Daoy (cell line): ENCODE measurements around the gene ITFG2. TPM values are rescaled to one million over a fixed set of nuclear protein-coding genes. Genes with fewer than 3 reads are reported as not detected.

Experiments used
- DNase-seq: peaks from one replicate; pipeline ENCODE4 v3.0.0-alpha.2; 2015; ENCODE audit warnings: low read depth
- total RNA-seq: library from RNA; depleted of rRNA; stranded (reverse); fragments of >200 nt; shearing (Covaris generic); gene quantifications from 2 replicates; pipeline ENCODE4 v1.2.3, GENCODE V29; 2014

The ITFG2 gene
- total RNA-seq, 1 experiment from 2014 or later: 22.2 TPM

- DNase-seq: no peak
These were observed 16.8 kb downstream of the ITFG2 start for GRCh38 chr12:2829275-2829674.

- no peak for DNase-seq
These were observed 20.2 kb downstream of the ITFG2 start for GRCh38 chr12:2832550-2833127.

DNA sequence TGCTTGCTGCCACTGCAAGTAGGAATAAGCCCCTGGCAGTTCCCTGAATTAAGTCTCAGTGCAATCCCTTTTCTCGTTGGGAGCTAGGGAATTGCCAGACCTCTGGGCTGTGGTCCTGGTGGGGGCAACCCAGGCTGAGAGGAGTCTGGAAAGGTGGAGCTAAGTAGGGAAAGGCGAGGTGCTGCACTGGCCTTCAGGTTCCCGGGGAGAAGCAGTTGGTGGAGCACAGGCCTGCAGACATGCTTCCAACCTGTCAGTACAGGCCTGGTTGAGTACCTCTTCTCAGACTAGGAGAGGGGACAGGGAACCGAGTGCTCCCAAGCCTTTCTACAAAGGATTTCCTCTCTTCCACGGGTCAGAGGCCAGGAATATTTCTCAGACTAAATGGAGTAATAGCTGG is 20.9 kb downstream of the ITFG2 start:
- DNase-seq: no peak

DNA sequence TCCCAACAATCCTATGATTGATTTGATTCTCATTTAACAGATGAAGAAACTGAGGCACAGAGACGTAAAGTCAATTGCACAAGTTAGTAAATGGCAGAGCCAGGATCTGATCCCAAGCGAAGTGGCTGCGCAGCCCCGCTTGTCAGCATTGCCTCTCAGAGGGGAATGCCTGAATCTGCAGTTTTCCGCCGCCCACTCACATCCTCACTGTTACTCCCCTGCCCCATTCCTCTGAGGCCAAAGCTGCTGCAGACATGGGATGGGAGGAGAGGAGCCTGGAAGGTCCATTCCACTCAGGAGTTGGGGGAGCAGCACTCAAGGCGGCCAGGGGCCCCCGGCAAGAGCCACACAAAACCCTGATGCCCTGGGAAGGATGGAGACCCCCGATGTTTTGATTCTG is 21.3 kb downstream of the ITFG2 start:
- no peak for DNase-seq

DNA sequence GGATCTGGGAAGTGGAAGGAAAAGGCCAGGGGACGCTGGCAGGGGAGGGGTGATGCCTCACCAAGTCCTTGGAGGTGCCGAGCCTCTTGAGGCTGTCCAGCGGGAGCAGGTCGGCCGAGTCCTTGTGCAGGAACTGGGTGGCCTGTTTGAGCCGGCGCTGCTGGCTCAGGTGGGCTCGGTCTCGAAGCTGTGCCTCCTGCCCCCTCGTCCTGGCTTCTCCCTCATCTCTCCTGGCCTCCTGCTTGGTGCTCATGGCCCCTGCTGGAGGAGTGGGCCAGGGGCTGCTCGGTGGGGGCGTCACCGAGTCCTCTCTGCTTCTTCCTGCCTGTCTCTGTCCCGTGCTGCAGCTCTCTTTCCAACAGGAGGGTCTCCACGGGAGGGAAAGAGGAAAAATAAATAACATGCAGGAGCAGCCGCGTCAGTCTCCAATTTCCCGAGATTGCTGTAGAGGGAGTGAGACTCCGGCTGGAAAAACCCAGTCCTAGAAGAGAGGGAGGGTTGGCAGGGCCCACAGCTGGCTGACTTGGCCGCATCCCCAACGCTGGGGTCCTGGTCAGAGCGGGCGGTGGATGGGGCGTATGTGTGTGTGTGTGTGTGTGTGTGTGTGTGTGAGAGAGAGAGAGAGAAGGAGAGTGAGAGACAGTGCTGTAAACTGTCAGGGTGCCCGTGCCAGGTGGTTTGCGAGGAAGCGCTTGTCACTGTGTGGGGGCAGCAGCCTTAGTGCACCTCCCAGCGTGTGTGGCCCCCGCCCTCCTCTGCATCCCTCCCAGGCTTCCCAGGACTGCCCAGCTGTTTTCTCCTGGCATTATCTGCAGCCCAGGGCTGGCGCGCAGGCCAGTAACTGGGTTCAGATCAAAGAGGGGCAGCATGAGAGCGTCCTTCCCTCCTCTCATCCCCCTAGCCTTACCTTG is 22.4 kb downstream of the ITFG2 start, which contains the start of gene NRIP2:
Gene NRIP2 (minus strand): TSS at position 455 of the 911 bp plus-strand sequence. CDS start 52 bp downstream, at position 403.
- no peak for DNase-seq

DNA sequence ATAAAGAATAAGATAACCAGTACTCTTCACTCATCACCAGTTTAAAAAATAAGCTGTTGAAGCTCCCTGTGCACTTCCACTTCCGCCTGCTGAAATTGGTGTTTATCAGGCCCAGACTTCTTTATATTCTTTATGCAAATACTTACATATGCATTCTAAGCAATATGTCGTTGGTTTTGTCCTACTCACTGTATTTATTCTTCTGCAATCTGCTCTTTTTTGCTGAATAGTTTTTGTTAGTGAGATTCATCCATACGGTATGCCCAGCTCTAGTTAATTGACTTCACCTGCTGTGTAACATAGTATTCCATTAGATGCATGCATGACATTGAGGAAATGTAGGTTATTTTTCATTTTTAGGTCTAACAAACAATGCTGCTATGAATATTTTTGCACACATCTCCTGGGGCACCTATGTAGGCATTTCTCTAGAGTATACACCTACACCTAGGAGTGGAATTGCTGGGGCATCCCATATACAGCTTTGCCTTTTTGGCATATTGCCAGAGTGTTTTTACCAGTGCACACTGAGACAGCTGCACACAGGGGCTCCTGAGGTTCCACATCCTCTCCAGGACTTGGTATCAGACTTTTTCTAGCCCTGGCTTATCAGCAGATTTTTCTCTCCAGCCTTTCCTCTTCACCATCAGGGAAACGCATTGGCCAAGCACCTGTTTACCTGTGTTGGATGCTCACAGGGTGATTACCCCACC is 23.4 kb downstream of the ITFG2 start:
- no peak for DNase-seq

DNA sequence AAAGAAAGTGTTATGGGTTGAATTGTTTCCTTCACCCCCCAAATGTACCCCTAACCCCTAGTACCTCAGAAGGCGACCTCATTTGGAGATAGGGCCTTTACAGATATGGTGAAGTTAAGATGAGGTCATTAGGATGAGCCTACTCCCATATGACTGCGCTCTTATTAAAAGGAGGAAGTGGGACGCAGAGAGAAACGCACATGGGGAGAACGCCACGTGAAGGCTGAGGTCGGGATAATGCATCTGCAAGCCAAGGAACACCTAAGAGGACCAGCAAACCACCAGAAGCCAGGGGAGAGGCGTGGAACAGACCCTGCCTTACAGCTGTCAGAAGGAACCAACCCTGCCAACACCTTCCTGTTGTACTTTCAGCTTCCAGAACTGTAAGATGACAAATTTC is 24.1 kb downstream of the ITFG2 start:
- DNase-seq: no peak

DNA sequence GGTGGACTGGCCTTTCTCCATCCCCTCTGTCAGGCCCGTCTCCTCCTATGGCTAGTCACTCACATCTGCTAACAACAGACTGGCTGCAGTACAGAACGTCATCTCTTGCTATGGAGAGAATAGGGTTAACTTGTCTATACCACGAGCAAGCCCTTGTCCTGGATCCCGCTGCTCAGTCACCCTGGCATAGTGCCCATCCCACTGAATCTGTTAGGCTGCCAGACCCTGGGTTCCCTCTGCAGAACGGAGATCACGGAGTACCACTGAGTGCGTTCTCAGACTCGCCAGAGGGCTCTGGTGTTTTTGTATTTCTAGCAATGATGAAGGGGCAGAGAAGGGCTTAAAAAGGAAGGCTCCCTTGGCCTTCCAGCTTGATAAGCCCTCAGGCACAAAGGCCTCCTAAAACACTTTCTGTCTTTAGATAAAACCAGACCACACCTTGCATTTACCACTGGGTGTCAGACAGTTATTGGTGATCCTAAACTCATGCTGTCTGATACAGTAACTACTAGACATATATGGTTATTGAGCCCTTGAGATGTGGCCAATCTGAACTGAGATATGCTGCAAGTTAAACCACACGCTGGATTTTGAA is 28.7 kb downstream of the ITFG2 start:
- DNase-seq: no peak

GRCh38 chr12:2842948-2843347 is 30.5 kb downstream of the ITFG2 start:
- DNase-seq: no peak

DNA sequence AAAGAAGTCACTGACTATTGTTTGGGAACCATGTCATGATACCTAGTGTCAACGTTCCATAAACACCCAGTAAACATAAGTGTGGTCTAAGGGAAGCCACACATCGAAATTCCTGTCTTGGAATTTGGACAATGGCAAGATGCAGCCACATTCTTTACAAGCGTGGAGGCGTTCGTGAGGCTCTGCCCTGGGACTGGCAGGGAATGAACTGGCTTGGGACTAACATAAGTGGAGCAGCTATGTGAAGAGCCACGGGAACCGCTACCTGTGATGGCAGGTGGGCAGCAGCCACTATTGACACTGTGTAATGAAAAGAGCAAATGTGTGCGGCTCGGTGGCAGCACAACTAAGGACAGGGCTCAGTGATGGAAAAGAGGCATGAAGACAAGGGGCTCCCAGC is 32.3 kb downstream of the ITFG2 start:
- no peak for DNase-seq

GRCh38 chr12:2845280-2845679 is 32.8 kb downstream of the ITFG2 start:
- peak; percentile 69 for DNase-seq

- DNase-seq: no peak
These were observed 39.5 kb downstream of the ITFG2 start for GRCh38 chr12:2851931-2852330.

DNA sequence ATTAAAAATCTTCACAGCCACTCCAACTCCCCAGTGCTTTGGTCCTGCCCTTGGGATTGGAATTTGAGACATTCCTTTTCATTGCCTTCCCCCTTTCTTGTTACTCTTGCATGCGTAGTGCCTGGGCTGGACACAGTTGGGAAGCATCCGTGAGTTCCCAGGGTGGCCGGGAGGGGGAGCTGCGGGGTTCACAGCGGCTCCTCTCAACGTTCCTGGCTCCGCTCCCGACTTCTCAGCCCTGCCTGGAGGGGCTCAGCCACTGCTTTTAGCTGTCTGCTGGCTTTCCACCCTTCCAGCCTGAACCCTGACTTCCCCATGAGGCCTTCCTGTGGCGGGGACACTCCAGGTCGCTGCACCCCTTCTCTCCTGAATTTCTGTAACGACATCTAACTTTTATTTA is 41.2 kb downstream of the ITFG2 start:
- peak; percentile 83 for DNase-seq

DNA sequence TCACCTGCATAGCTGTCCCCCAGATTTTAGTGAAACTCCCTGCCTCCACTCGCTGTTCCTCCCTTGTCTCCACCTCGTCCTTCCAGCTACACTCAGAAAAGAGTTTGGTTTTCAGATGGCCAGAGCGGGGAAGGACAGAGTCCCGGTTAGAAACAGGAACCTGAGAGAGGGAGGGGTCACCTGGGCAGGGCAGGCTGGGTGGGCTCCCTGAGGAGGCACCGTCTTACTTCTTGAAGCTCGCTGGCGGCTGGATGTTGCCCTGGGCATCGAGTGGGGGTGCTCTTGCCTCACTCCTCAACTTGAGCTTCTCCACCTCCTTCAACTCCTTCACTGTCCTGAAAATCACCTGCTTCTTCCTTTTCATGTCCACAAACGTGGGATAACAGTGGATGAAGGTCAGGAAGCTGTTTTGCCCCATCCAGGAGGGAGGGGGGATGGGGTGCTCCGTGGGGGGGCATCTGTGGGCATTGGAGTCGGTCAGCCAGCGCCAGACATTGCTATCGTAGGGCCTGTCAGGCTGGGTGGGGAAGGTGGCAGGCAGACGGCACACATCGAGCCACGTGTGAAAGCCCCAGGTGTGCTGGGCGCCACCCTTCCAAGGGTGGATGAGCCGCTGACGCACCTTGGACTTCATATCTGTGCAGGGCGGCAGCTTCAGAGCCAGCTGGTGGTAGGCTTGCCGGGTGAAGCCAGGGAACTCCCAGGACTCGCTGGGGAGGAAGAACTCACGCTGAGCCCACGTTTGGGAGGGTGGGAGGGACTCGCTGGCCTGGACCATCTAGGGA is 42.4 kb downstream of the ITFG2 start:
- DNase-seq: no peak

- DNase-seq: no peak
These were observed 43.1 kb downstream of the ITFG2 start for GRCh38 chr12:2855546-2855945.

DNA sequence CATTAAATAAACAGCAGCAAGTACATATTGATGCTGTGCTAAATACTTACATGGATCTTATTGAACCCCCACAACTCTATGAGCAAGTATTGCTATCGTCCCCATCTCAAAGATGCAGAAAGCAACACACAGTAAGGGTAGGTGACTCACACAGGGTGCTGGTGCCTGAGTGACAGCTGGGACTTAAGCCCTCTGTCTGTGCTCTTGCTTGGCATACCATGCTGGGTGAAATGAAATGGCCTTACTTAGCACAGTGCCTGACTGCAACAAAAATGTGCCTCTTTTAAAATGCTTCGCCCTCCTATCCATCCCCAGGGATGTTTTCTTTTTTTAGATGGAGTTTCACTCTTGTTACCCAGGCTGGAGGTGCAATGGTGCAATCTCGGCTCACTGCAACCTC is 43.6 kb downstream of the ITFG2 start:
- DNase-seq: no peak

DNA sequence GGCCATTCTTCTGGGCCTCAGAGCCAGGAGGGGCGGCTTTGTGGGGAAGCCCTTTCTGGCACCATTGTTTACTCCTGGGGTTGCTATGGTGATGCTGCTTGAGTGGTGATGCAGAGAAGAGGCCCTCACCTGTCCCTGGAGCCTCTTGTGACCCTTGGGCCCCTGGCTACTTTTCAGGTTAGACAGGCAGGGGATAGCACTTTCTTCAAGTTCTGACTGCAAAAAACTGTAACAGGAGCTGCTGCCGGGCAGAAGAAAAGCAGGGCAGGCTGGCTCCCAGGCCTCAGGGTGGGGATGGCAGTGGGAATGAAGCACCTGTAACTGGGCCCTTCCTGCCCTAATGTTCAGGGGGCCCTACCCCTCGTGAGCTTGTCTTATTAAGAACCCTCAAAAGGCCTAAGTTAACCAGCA is 44.6 kb downstream of the ITFG2 start, which contains the start of gene TEX52:
Gene TEX52 (minus strand): TSS at position 19 of the 411 bp plus-strand sequence. CDS start 13 bp downstream, at position 6.
- no peak for DNase-seq

DNA sequence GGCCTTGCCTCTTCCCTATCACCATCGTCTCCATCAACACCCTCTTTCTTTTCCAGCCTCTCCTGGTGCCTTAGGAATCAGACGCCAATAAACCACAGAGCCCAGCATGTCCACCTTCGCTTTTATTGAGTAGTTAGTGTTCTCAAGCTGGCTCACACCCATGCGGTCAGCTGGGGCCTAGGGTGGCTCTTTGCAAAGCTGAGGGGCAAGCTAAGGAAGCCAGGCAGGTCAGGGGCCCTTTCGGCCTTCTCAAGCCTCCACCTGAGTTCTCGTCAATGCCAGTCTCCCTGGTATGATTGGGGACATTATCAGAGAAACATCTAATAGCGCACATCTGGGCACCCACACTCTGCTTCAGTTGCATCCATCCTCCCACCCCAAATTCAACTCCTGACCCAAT is 45.1 kb downstream of the ITFG2 start:
- DNase-seq: no peak

GRCh38 chr12:2858334-2858733 is 45.9 kb downstream of the ITFG2 start:
- no peak for DNase-seq

- no peak for DNase-seq
These were observed 46.5 kb downstream of the ITFG2 start for GRCh38 chr12:2858944-2859421.

GRCh38 chr12:2860170-2860569 is 47.7 kb downstream of the ITFG2 start:
- DNase-seq: no peak
